ENCODE results near the gene KRTAP15-1.

KRTAP15-1 gene

GRCh38 chr21:30430170-30430655, 9.9 kb upstream of the KRTAP15-1 start, which contains the start of gene KRTAP13-4:
TSS of gene KRTAP13-4 (plus strand) at chr21:30430220. CDS start at chr21:30430276, 56 bp downstream.
- H3K27ac ChIP-seq = no peak within 1 kb of the TSS
- no peak for TF ChIP-seq ZFX (IDR thresholded peaks at IDR 0.05; ENCODE audit: borderline replicate concordance)
- no peak for TF ChIP-seq CTCF (IDR thresholded peaks at IDR 0.05)

- TF ChIP-seq ZFX (IDR thresholded peaks at IDR 0.05; ENCODE audit: borderline replicate concordance) = no peak
- TF ChIP-seq CTCF (IDR thresholded peaks at IDR 0.05) = peak; percentile 82
- no peak overlapping the region for H3K27ac ChIP-seq
Observed at GRCh38 chr21:30434033-30434631, 5.9 kb upstream of the KRTAP15-1 start.

GRCh38 chr21:30437010-30437565, 3.0 kb upstream of the KRTAP15-1 start:
- H3K27ac ChIP-seq = no peak overlapping the region
- no peak for TF ChIP-seq CTCF (IDR thresholded peaks at IDR 0.05)
- no peak for TF ChIP-seq ZFX (IDR thresholded peaks at IDR 0.05; ENCODE audit: borderline replicate concordance)

- no peak for TF ChIP-seq ZFX (IDR thresholded peaks at IDR 0.05; ENCODE audit: borderline replicate concordance)
- TF ChIP-seq CTCF (IDR thresholded peaks at IDR 0.05) = no peak
- H3K27ac ChIP-seq = no peak overlapping the region
Observed at GRCh38 chr21:30443226-30443625, 3.2 kb downstream of the KRTAP15-1 start.

- H3K27ac ChIP-seq = no peak overlapping the region
- TF ChIP-seq ZFX (IDR thresholded peaks at IDR 0.05; ENCODE audit: borderline replicate concordance) (no peak), CTCF (IDR thresholded peaks at IDR 0.05) (peak; percentile 6; the same call in 1 of the 2 replicates)
Observed at GRCh38 chr21:30444204-30444603, 4.1 kb downstream of the KRTAP15-1 start.

GRCh38 chr21:30447056-30447455, 7.0 kb downstream of the KRTAP15-1 start:
- H3K27ac ChIP-seq = no peak overlapping the region
- TF ChIP-seq CTCF (IDR thresholded peaks at IDR 0.05) (no peak), ZFX (IDR thresholded peaks at IDR 0.05; ENCODE audit: borderline replicate concordance) (no peak)

- no peak overlapping the region for H3K27ac ChIP-seq
- no peak for TF ChIP-seq CTCF (IDR thresholded peaks at IDR 0.05)
- TF ChIP-seq ZFX (IDR thresholded peaks at IDR 0.05; ENCODE audit: borderline replicate concordance) = no peak
Observed at GRCh38 chr21:30448514-30448913, 8.4 kb downstream of the KRTAP15-1 start.
